Common myeloid progenitor, CD34-positive (primary cell): ENCODE measurements around the gene PLRG1.
A peak's percentile ranks its signal among the peaks of the same experiment; 100 is the strongest.

ENCODE experiments used
- CTCF ChIA-PET: fragments of 350-600 bp; sonication (Branson Sonifier 250); formaldehyde crosslinking; loops from one replicate; lab custom pipeline; 2021; ENCODE audit warnings: antibody characterized with exemption; lab: Charles Lee
- POLR2A ChIA-PET: fragments of 350-600 bp; sonication (Branson Sonifier 250); formaldehyde crosslinking; loops from one replicate; lab custom pipeline; 2021; ENCODE audit warnings: antibody characterized with exemption; lab: Charles Lee
- DNase-seq, 3 donors: peaks; one replicate each; pipeline versions ENCODE4 v3.0.0 to v3.0.0-alpha.2; 2013
- H3K27ac ChIP-seq, 2 experiments: 1 replicate in 1 of 2; 2 replicates in 1 of 2; pipeline ENCODE4 v1.7.0; 2013; ENCODE audit warnings: inconsistent platforms in 2 of 2, low read length in 2 of 2, mild to moderate bottlenecking in 2 of 2, low read depth in 1 of 2, moderate library complexity in 1 of 2; ENCODE audit not compliant: severe bottlenecking in 2 of 2, insufficient read depth in 1 of 2, poor library complexity in 1 of 2
- H3K27me3 ChIP-seq, 5 experiments: replicated peaks in 2 of 5; 1 replicate in 3 of 5; 2 replicates in 2 of 5; pipeline versions ENCODE4 v1.6.1 to v1.7.0; 2013; ENCODE audit warnings: low read length in 4 of 5, mild to moderate bottlenecking in 2 of 5, moderate library complexity in 2 of 5, inconsistent platforms in 1 of 5; ENCODE audit not compliant: insufficient read depth in 5 of 5, control insufficient read depth in 4 of 5
- H3K36me3 ChIP-seq, 4 experiments: 1 replicate in 2 of 4; 2 replicates in 2 of 4; pipeline versions ENCODE4 v1.6.1 to v1.7.0; 2013; ENCODE audit warnings: low read length in 3 of 4, control low read depth in 1 of 4, mild to moderate bottlenecking in 1 of 4; ENCODE audit not compliant: control insufficient read depth in 4 of 4, insufficient read depth in 4 of 4
- H3K4me1 ChIP-seq, 4 experiments: 1 replicate in 3 of 4; 2 replicates in 1 of 4; pipeline versions ENCODE4 v1.6.1 to v1.7.1; 2013; ENCODE audit warnings: low read length in 3 of 4, mild to moderate bottlenecking in 3 of 4, control low read depth in 1 of 4, inconsistent platforms in 1 of 4, moderate library complexity in 1 of 4; ENCODE audit not compliant: control insufficient read depth in 4 of 4, insufficient read depth in 4 of 4; ENCODE audit errors: control extremely low read depth in 1 of 4
- H3K4me3 ChIP-seq, 7 experiments: 1 replicate in 4 of 7; 2 replicates in 3 of 7; pipeline versions ENCODE4 v1.5.1 to v1.7.0; 2013; ENCODE audit warnings: mild to moderate bottlenecking in 7 of 7, low read length in 6 of 7, moderate library complexity in 6 of 7, inconsistent platforms in 2 of 7, low read depth in 2 of 7, control low read depth in 1 of 7; ENCODE audit not compliant: insufficient read depth in 4 of 7, control insufficient read depth in 1 of 7; ENCODE audit errors: extremely low read depth in 1 of 7
- H3K9me3 ChIP-seq, 5 experiments: 1 replicate in 4 of 5; 2 replicates in 1 of 5; pipeline versions ENCODE4 v1.6.1 to v1.7.1; 2013; ENCODE audit warnings: low read length in 4 of 5, mild to moderate bottlenecking in 2 of 5, inconsistent platforms in 1 of 5, low read depth in 1 of 5, moderate library complexity in 1 of 5; ENCODE audit not compliant: control insufficient read depth in 4 of 5, insufficient read depth in 2 of 5; ENCODE audit errors: control extremely low read depth in 1 of 5
- WGBS: methylation state at CpG from one replicate; pipeline ENCODE4 v1.1.5; 2013; ENCODE audit not compliant: insufficient coverage; 5-methylcytosine and 5-hydroxymethylcytosine counted together

The PLRG1 gene

DNA sequence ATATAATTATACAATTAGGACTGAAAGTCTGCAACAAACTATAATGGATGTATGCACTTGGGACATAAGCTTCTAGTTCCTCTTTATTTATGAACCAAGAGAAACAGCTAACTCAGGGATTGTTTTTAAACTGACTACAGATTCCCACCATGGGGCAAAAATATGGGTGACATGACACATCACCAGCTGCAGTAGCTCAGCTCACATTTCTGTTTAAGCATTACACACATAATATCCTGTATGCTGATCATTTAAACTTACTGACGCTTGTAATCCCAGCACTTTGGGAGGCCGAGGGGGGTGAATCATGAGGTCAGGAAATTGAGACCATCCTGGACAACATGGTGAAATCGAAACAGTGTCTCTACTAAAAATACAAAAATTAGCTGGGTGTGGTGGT, 24.1 kb upstream of the PLRG1 start:
- WGBS = no CpG with 5 or more reads among the region's 3 CpGs
- no peak for DNase-seq
- Histone ChIP-seq H3K27me3 (no peaks in the 10 kb centered on the region), H3K9me3 (no peaks in the 10 kb centered on the region), H3K36me3 (no peaks in the 10 kb centered on the region), H3K4me1 (peaks cover 0 to 5% (median 1%) of the 10 kb centered on the region in 4 experiments), H3K4me3 (no peak overlapping the region), H3K27ac (no peak overlapping the region)
- POLR2A ChIA-PET = no interaction called here
- CTCF ChIA-PET = interaction anchor here (0.8 to 1.5 kb wide), 4 partner anchors 16 to 47 kb away, joined by 3 to 4 read pairs (median 3); partner anchors contain the start of gene FGA

- H3K9me3 ChIP-seq = no peaks in the 10 kb centered on the region
- ChIA-PET POLR2A (interaction anchor here (0.6 kb wide), 1 partner anchor 12 kb away, joined by 3 read pairs; no protein-coding TSS in a partner anchor), CTCF (interaction anchor here (1.5 kb wide), 1 partner anchor 17 kb away, joined by 4 read pairs; the partner anchor contains the start of gene FGA)
- H3K36me3 ChIP-seq = no peaks in the 10 kb centered on the region
- 100% methylated on average over 4 of the region's 5 CpGs for WGBS
- H3K27me3 ChIP-seq = no peaks in the 10 kb centered on the region
- DNase-seq = no peak
- peaks cover 0 to 9% (median 1%) of the 10 kb centered on the region in 4 experiments for H3K4me1 ChIP-seq
- no peak overlapping the region for H3K27ac ChIP-seq
- H3K4me3 ChIP-seq = no peak overlapping the region
Measured at GRCh38 chr4:154573190-154573870, 23.1 kb upstream of the PLRG1 start.

- ChIA-PET POLR2A (no interaction called here), CTCF (interaction anchor here (0.7 to 1.9 kb wide), 7 partner anchors 9 to 56 kb away, joined by 3 to 6 read pairs (median 3); no protein-coding TSS in a partner anchor)
- Histone ChIP-seq H3K27ac (no peak overlapping the region), H3K9me3 (no peaks in the 10 kb centered on the region), H3K4me3 (no peak overlapping the region), H3K36me3 (no peaks in the 10 kb centered on the region), H3K4me1 (peaks cover 0 to 9% (median 1%) of the 10 kb centered on the region in 4 experiments), H3K27me3 (no peaks in the 10 kb centered on the region)
- 100% methylated on average over 4 of the region's 5 CpGs for WGBS
- DNase-seq = no peak
Measured at GRCh38 chr4:154569584-154569983, 19.4 kb upstream of the PLRG1 start.

GRCh38 chr4:154569028-154569427, 18.8 kb upstream of the PLRG1 start:
- peaks cover 0 to 9% (median 1%) of the 10 kb centered on the region in 4 experiments for H3K4me1 ChIP-seq
- H3K4me3 ChIP-seq = no peak overlapping the region
- DNase-seq = peak in 1 of 3 donors; percentile 24
- 18% methylated on average over 3 of the region's 3 CpGs for WGBS
- no peaks in the 10 kb centered on the region for H3K27me3 ChIP-seq
- no peaks in the 10 kb centered on the region for H3K36me3 ChIP-seq
- CTCF ChIA-PET = interaction anchor here (0.8 to 1.9 kb wide), 8 partner anchors 8 to 57 kb away, joined by 3 to 6 read pairs (median 3); no protein-coding TSS in a partner anchor
- no peak overlapping the region for H3K27ac ChIP-seq
- POLR2A ChIA-PET = no interaction called here
- H3K9me3 ChIP-seq = no peaks in the 10 kb centered on the region

DNA sequence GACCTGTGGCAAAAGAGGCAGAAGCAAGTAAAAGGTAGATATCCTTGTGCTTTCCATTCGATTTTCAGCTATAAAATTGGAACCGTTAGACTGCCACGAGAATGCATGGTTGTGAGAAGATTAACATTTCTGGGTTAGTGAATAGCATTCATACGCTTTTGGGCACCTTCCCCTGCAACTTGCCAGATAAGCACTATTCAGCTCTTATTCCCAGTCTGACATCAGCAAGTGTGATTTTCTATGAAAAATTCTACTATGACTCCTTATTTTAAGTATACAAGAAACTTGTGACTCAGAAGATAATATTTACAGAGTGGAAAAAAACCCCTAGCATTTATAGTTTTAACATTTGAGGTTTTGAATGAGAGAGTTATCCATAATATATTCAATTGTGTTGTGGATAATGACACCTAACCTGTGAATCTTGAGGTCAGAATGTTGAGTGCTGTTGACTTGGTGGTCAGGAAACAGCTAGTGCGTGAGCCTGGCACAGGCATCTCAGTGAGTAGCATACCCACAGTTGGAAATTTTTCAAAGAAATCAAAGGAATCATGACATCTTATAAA, 16.5 kb upstream of the PLRG1 start:
- Histone ChIP-seq H3K36me3 (no peaks in the 10 kb centered on the region), H3K9me3 (no peaks in the 10 kb centered on the region), H3K27ac (no peak overlapping the region), H3K4me3 (no peak overlapping the region), H3K4me1 (peaks cover 0 to 9% (median 1%) of the 10 kb centered on the region in 4 experiments), H3K27me3 (no peaks in the 10 kb centered on the region)
- ChIA-PET CTCF (interaction anchor here (1.1 to 3.6 kb wide), 3 partner anchors 15 to 56 kb away, joined by 3 to 19 read pairs (median 11); no protein-coding TSS in a partner anchor), POLR2A (no interaction called here)
- 88% methylated on average over 3 of the region's 5 CpGs for whole genome bisulfite sequencing
- peak in 1 of 3 donors; percentile 49 for DNase-seq

DNA sequence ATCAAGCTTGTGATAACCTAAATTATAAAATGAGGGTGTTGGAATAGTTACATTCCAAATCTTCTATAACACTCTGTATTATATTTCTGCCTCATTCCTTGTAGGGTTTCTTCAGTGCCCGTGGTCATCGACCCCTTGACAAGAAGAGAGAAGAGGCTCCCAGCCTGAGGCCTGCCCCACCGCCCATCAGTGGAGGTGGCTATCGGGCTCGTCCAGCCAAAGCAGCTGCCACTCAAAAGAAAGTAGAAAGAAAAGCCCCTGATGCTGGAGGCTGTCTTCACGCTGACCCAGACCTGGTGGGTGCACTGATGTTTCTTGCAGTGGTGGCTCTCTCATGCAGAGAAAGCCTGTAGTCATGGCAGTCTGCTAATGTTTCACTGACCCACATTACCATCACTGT, 15.5 kb upstream of the PLRG1 start:
- Histone ChIP-seq H3K4me3 (no peak overlapping the region), H3K4me1 (peaks cover 0 to 9% (median 1%) of the 10 kb centered on the region in 4 experiments), H3K9me3 (no peaks in the 10 kb centered on the region), H3K27me3 (peaks cover 0 to 3% (median 0%) of the 10 kb centered on the region in 5 experiments), H3K27ac (no peak overlapping the region), H3K36me3 (no peaks in the 10 kb centered on the region)
- DNase-seq = no peak
- POLR2A ChIA-PET = no interaction called here
- CTCF ChIA-PET = interaction anchor here (0.6 to 3.6 kb wide), 4 partner anchors 13 to 72 kb away, joined by 3 to 19 read pairs (median 10); no protein-coding TSS in a partner anchor
- WGBS = 98% methylated on average over 6 of the region's 6 CpGs
